ENCODE results near the gene SLC22A9.

SLC22A9 gene

GRCh38 chr11:63352144-63352543, 17.4 kb upstream of the SLC22A9 start:
- H3K27ac ChIP-seq = no peak overlapping the region
- H3K4me3 ChIP-seq (ENCODE audit: low read depth, low read length) = no peak overlapping the region
- H3K4me1 ChIP-seq = no peaks in the 10 kb centered on the region
- TF ChIP-seq, protein P1, sequence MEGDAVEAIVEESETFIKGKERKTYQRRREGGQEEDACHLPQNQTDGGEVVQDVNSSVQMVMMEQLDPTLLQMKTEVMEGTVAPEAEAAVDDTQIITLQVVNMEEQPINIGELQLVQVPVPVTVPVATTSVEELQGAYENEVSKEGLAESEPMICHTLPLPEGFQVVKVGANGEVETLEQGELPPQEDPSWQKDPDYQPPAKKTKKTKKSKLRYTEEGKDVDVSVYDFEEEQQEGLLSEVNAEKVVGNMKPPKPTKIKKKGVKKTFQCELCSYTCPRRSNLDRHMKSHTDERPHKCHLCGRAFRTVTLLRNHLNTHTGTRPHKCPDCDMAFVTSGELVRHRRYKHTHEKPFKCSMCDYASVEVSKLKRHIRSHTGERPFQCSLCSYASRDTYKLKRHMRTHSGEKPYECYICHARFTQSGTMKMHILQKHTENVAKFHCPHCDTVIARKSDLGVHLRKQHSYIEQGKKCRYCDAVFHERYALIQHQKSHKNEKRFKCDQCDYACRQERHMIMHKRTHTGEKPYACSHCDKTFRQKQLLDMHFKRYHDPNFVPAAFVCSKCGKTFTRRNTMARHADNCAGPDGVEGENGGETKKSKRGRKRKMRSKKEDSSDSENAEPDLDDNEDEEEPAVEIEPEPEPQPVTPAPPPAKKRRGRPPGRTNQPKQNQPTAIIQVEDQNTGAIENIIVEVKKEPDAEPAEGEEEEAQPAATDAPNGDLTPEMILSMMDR (IDR thresholded peaks at IDR 0.05) = no peak
- H3K79me2 ChIP-seq = no peaks in the 10 kb centered on the region
- no peak overlapping the region for H2AFZ ChIP-seq
- H3K9ac ChIP-seq = no peak overlapping the region
- no peaks in the 10 kb centered on the region for H3K9me3 ChIP-seq (ENCODE audit: control insufficient read depth, low read length)
- H3K36me3 ChIP-seq (ENCODE audit: control insufficient read depth, insufficient read depth, low read length) = no peaks in the 10 kb centered on the region
- H3K4me2 ChIP-seq (ENCODE audit: low read length) = no peak overlapping the region
- no peaks in the 10 kb centered on the region for H3K27me3 ChIP-seq (ENCODE audit: control insufficient read depth, insufficient read depth, low read length)

- Histone ChIP-seq H3K36me3 (ENCODE audit: control insufficient read depth, insufficient read depth, low read length) (no peaks in the 10 kb centered on the region), H2AFZ (no peak overlapping the region), H3K27ac (no peak overlapping the region), H3K4me3 (ENCODE audit: low read depth, low read length) (no peak overlapping the region), H3K9me3 (ENCODE audit: control insufficient read depth, low read length) (no peaks in the 10 kb centered on the region), H3K4me2 (ENCODE audit: low read length) (no peak overlapping the region), H3K79me2 (no peaks in the 10 kb centered on the region), H3K27me3 (ENCODE audit: control insufficient read depth, insufficient read depth, low read length) (no peaks in the 10 kb centered on the region), H3K9ac (no peak overlapping the region), H3K4me1 (no peaks in the 10 kb centered on the region)
- TF ChIP-seq, protein P1 (IDR thresholded peaks at IDR 0.05) = no peak
Measured at GRCh38 chr11:63362196-63362793, 7.3 kb upstream of the SLC22A9 start.

GRCh38 chr11:63369971-63370588, 495 bp downstream of the SLC22A9 start:
- H3K4me1 ChIP-seq = no peaks in the 10 kb centered on the region
- TF ChIP-seq, protein P1 (IDR thresholded peaks at IDR 0.05) = no peak
- H2AFZ ChIP-seq = no peak overlapping the region
- no peak overlapping the region for H3K9ac ChIP-seq
- H3K4me2 ChIP-seq (ENCODE audit: low read length) = no peak overlapping the region
- H3K27ac ChIP-seq = no peak overlapping the region
- H3K36me3 ChIP-seq (ENCODE audit: control insufficient read depth, insufficient read depth, low read length) = no peaks in the 10 kb centered on the region
- H3K9me3 ChIP-seq (ENCODE audit: control insufficient read depth, low read length) = no peaks in the 10 kb centered on the region
- H3K27me3 ChIP-seq (ENCODE audit: control insufficient read depth, insufficient read depth, low read length) = no peaks in the 10 kb centered on the region
- no peak overlapping the region for H3K4me3 ChIP-seq (ENCODE audit: low read depth, low read length)
- no peaks in the 10 kb centered on the region for H3K79me2 ChIP-seq

GRCh38 chr11:63371396-63371795, 1.8 kb downstream of the SLC22A9 start:
- no peak overlapping the region for H3K4me2 ChIP-seq (ENCODE audit: low read length)
- no peaks in the 10 kb centered on the region for H3K9me3 ChIP-seq (ENCODE audit: control insufficient read depth, low read length)
- no peaks in the 10 kb centered on the region for H3K4me1 ChIP-seq
- H3K4me3 ChIP-seq (ENCODE audit: low read depth, low read length) = no peak overlapping the region
- no peaks in the 10 kb centered on the region for H3K27me3 ChIP-seq (ENCODE audit: control insufficient read depth, insufficient read depth, low read length)
- H3K36me3 ChIP-seq (ENCODE audit: control insufficient read depth, insufficient read depth, low read length) = no peaks in the 10 kb centered on the region
- no peak overlapping the region for H2AFZ ChIP-seq
- H3K9ac ChIP-seq = no peak overlapping the region
- TF ChIP-seq, protein P1 (IDR thresholded peaks at IDR 0.05) = no peak
- no peaks in the 10 kb centered on the region for H3K79me2 ChIP-seq
- no peak overlapping the region for H3K27ac ChIP-seq

GRCh38 chr11:63375434-63375833, 5.8 kb downstream of the SLC22A9 start:
- no peak overlapping the region for H3K27ac ChIP-seq
- H3K27me3 ChIP-seq (ENCODE audit: control insufficient read depth, insufficient read depth, low read length) = no peaks in the 10 kb centered on the region
- no peak overlapping the region for H3K4me2 ChIP-seq (ENCODE audit: low read length)
- H3K4me1 ChIP-seq = no peaks in the 10 kb centered on the region
- H3K36me3 ChIP-seq (ENCODE audit: control insufficient read depth, insufficient read depth, low read length) = no peaks in the 10 kb centered on the region
- H3K79me2 ChIP-seq = no peaks in the 10 kb centered on the region
- no peak overlapping the region for H3K9ac ChIP-seq
- no peak overlapping the region for H2AFZ ChIP-seq
- H3K4me3 ChIP-seq (ENCODE audit: low read depth, low read length) = no peak overlapping the region
- TF ChIP-seq, protein P1 (IDR thresholded peaks at IDR 0.05) = no peak
- H3K9me3 ChIP-seq (ENCODE audit: control insufficient read depth, low read length) = no peaks in the 10 kb centered on the region

All from parathyroid adenoma (tissue), 2 donors.